GM12891 (cell line): ENCODE data around the gene ZDHHC7.

Source experiments
- DNase-seq: peaks from one replicate; pipeline ENCODE4 v3.0.0; 2011; ENCODE audit warnings: low spot score; ENCODE audit not compliant: insufficient read length
- FAIRE-seq: peaks from 2 replicates; lab custom pipeline; 2011; peaks lifted over from hg19 to GRCh38; lab: Jason Lieb, UNC
- PAX5 ChIP-seq: IDR thresholded peaks from 2 replicates; pipeline ENCODE4 v1.6.1; 2011; ENCODE audit warnings: low read length, moderate library complexity, mild to moderate bottlenecking; ENCODE audit not compliant: insufficient read depth, severe bottlenecking
- POLR2A ChIP-seq: IDR thresholded peaks from 2 replicates; pipeline ENCODE4 v1.6.1; 2011; ENCODE audit warnings: low read depth, low read length, control low read depth
- POLR2AphosphoS5 ChIP-seq: IDR thresholded peaks from 2 replicates; pipeline ENCODE4 v1.6.1; 2011; ENCODE audit warnings: low read depth, low read length, control low read depth
- POU2F2 ChIP-seq: IDR thresholded peaks from 2 replicates; pipeline ENCODE4 v1.6.1; 2011; ENCODE audit warnings: low read depth, mild to moderate bottlenecking, control low read depth, low read length, moderate library complexity
- SPI1 ChIP-seq: IDR thresholded peaks from 2 replicates; pipeline ENCODE4 v1.6.1; 2011; ENCODE audit warnings: low read depth, low read length, control low read depth
- TAF1 ChIP-seq: IDR thresholded peaks from 2 replicates; pipeline ENCODE4 v1.6.1; 2011; ENCODE audit warnings: low read depth, low read length, control low read depth

Gene ZDHHC7

DNA sequence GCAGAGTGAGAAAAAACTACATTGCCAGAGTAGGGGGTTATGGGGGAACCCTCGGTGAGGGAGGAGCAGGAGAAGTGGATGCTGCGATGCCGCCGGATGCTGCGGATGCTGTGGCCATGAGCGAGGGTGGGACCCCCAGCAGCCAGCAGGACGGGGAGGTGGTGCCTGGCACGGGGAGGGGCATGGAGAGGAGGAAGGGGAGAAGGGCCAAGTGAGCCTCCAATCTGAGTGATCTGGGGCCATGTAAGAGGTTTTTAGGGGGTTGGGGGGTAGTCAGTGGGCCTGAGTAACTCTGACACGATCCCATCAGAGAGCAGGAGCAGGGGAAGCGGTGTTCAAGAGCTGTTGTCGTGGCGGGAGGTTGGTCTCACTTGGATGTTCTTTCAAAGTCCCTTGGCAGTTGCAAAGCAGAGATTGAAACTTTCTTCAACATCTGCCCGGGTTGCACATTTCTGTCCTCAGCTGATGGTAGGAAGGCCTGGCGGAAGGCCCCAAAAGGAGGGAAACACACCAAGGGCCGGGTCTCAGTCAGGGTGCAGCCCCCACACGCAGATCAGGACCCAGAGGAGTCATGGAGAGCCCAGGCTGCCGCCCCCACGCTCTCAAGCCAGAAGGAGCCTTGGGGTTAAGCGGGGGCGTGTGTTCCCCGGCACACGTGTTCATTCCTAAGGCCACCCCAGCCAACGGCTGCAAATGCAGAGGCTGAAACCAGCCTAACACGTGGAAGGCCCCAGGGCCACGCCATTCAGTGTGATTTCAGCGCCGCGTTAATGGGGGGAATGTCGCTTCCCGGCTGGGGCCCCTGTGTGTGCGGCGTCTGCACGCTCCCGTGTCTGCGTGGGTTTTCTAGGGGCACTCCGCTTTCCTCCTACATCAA, 81.7 kb downstream of the ZDHHC7 start:
- TF ChIP-seq POU2F2 (no peak), POLR2AphosphoS5 (no peak), PAX5 (no peak), TAF1 (no peak), SPI1 (no peak), POLR2A (no peak)
- DNase-seq (no peak), FAIRE-seq (no peak)

DNA sequence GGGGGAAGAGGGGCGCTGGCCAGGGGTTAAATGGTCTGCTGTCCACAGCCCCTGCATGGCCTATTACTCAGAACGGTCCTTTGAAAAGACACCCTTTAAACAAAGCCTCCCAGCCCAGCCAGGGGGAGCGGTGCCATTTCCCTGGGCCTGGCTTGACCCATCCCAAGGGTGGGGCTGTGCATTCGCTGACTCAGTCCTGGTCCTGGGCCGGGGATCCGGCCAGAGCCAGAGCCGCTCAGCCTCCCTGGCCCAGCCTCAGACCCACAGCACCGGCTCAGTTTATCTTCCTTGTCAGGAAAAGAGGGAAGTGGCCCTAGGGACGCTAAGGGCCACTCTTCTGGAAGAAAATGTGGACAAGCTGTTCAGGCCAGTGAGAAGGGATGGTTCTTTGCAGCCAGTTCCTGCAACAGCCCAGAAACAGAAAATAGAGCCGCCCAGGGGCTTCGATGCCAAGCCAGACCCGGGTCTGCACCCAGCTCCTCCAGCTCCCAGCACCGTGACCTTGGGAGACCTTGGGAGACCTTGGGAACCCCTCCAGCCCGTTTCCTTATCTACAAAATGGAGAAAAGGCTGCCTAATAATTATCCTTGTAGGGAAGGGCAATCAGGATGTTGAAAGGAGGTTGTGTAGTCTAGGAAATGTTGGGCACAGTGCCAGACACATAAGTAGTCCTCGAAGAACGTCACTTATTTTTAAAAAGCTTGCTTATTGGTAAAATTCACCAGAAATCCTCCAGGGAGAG, 82.5 kb downstream of the ZDHHC7 start:
- FAIRE-seq (no peak), DNase-seq (no peak)

DNA sequence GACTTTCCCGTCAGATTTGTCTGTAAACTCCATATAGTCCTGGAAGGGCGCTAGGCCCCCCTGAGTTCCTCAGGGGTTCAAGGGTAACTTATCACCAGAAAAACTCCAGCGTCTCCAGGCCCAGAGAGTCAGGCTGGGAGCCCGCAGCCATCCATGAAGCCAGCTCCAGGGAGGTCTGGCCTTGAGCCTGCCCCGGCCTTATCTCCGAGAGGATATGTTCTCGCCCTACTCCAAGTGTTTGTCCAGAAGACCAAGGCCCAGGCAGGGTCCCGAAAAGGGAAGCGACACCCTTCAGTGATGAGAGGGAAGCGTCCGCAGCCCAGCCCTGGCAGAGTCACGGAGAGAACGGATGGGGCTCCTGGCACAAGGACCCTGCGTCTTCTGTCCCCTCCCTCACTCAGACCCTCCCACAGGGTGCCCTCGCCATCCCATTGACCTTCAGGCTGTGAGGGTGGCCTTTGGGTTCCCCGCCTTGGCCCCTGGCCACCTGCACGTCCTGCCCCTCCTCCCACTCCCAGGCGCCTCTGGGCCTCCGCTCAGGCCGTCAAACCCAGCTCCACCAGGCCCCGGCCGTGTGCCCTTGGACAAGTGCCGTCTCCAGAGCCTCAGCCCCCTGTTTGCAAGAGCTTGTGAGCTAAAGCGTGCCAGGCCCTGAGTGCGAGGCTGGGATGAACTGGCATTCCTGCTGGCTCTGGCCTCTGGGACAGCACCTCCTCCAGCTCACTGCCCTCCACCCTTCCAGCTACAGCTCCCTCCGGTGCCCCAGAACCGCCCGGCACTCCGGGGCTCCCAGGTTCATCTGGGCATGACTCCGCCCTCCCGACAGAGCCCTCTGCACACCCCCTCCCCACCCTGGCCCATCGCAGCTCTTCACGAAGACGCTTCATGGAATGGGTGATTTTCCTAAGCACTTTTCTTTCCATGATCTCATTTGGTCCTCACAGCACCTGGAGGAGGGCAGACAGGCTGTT, 83.4 kb downstream of the ZDHHC7 start:
- FAIRE-seq (no peak), DNase-seq (no peak)
- TF ChIP-seq POLR2A: no peak
- no peak for TF ChIP-seq TAF1
- no peak for TF ChIP-seq POLR2AphosphoS5
- no peak for TF ChIP-seq PAX5
- TF ChIP-seq SPI1: no peak

More for the DNA sequence above, 82.5 kb downstream of the ZDHHC7 start:
- no peak for TF ChIP-seq POLR2A

DNA sequence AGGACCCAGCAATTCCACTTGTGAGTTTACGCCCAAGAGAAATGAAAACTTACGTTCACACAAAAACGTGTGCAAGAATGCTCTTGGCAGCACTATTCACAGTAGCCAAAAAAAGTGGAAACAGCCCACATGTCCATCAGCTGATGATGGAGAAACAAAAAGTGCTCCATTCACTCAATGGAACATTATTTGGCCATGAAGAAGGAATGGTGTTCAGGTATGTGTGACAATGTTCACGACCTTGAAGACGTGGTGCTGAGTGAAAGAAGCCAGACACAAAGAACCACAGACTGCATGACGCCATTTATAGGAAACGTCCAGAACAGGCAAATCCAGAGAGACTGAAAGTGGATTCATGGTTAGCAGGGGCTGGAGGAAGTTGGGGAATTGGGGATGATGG, 84.9 kb downstream of the ZDHHC7 start:
- FAIRE-seq (no peak), DNase-seq (no peak)
- TF ChIP-seq SPI1 (no peak), POU2F2 (no peak), PAX5 (no peak), POLR2A (no peak), POLR2AphosphoS5 (no peak), TAF1 (no peak)

DNA sequence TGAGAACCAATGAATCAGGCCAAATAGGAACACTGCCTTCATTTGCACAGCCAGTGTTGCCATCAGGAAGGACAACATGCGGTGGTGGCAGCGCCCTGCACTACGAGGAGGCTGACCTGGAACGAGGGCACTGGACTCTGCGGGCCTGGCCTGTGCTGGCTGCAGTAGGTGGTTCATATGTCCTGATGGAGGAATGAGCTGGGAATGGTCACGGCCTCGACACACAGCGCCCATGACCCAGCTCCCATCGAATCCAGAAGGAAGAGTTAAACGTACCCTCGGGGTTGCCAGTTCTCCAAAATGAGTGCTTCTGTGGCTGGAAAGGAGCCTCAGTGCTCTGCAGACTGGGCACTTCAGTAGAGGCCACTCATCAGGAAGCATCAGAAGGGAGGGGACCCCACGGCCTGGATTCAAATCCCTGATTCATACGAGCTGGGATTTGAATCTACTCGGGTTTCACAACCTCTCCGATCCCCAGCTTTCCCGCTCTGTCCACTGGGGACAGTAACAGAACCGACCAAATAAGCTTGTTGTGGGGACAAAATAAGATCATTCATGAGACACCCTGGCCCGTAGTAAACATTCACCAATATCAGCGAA, 85.5 kb downstream of the ZDHHC7 start:
- FAIRE-seq (no peak), DNase-seq (no peak)
- TF ChIP-seq SPI1 (no peak), POLR2A (no peak), PAX5 (no peak), POU2F2 (no peak), TAF1 (no peak), POLR2AphosphoS5 (no peak)

DNA sequence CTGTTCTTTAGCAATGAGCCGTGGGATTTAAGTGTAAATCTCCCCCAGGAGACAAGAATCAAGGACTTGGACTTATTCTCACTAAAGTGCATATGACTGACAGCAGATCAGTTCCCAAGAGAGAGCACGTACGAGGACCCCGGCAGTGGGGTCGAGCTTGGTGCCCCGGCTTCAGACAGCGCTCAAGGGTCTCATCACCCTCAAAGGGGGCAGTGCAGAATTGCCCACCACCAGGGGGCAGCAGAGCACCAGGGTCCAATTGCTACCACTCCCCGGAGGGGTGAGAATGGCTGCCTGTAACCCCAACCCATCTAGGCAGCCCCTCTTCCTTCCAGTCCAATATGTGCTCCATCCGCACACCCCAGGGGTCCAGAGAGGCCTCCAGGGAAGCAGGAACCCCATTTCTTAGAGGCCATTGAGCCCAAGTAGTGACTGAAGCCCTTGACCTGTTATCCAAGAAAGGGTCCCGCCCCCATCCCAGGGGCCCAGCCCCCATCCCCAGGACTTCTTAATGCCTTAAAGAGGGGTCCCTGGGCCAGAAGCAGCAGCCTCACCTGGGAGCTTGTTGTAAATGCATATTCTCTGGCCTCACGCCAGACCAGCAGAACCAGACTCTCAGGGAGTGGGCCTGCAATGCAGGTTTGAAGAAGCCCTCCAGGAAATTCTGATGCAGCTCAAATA, 86.1 kb downstream of the ZDHHC7 start:
- DNase-seq: peak; percentile 69
- peak; percentile 85 for FAIRE-seq
- TF ChIP-seq TAF1 (no peak), SPI1 (no peak), POLR2AphosphoS5 (no peak)

DNA sequence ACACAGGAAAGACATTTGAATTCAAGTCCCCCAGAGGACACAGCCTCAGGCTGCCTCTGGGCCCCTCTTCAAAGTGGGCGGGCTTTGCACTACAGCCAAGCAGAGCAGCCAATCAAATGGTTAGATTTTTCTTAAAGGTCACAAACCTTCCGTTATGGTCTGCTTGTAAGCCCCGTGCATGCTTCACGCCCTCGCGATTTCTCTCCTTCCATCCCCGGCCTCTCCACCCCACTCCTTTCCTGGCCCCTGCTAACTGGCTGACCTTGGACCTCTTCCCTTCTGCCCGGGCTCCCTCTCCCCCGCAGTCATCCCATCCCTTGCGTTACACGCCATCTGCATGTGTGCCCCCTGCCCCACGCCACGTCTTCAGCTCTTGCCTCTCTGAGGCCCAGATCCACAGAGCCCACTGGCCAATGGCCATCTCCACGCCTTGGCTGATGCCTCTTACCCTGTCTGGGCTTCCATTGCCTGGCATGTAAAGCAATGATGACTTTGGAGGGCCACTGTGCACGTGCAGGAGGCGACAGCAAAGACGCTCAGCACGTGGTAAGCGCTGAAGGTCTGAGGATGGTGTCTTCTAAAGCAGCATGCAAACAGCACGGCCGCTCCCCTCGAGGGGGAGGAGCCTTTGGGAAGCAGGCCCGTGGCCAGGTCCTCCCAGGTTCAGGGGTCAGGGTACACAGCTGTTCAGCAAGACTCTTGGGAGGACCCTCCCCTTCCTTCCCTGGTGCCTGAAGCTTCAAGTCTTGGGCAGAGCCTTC, 86.8 kb downstream of the ZDHHC7 start:
- TF ChIP-seq PAX5 (no peak), POU2F2 (no peak), POLR2AphosphoS5 (no peak), SPI1 (no peak), POLR2A (no peak), TAF1 (no peak)
- DNase-seq: no peak
- no peak for FAIRE-seq
